ENCODE results near the gene DNAJC4.

- TF ChIP-seq CTCF (IDR thresholded peaks at IDR 0.05) (no peak), EZH2 (IDR thresholded peaks at IDR 0.05) (no peak)
Observed at GRCh38 chr11:64220798-64221197, 9.6 kb upstream of the DNAJC4 start.
